OCI-LY1 (cell line): Measurements from ENCODE around the gene EN2.

ENCODE experiments used
- H2AFZ ChIP-seq: fragments of 200-600 bp; sonication (generic), shearing (Covaris generic); 2 replicates; pipeline ENCODE4 v1.6.0; 2014; ENCODE audit warnings: antibody characterized with exemption, mild to moderate bottlenecking, low read length
- H3F3A ChIP-seq: fragments of 200-600 bp; sonication (generic), shearing (Covaris generic); 2 replicates; pipeline ENCODE4 v1.6.0; 2014; ENCODE audit warnings: mild to moderate bottlenecking, antibody characterized with exemption, low read length, moderate library complexity; ENCODE audit not compliant: insufficient read depth
- H3K27ac ChIP-seq: fragments of 200-600 bp; sonication (generic); 2 replicates; pipeline ENCODE4 v1.5.1; 2014; ENCODE audit warnings: low read length, mixed run types, mild to moderate bottlenecking, low read depth; ENCODE audit not compliant: poor library complexity, severe bottlenecking
- H3K27me3 ChIP-seq: fragments of 200-600 bp; sonication (generic); 2 replicates; pipeline ENCODE4 v1.6.0; 2014; ENCODE audit warnings: antibody characterized with exemption, mild to moderate bottlenecking, low read length, moderate library complexity; ENCODE audit not compliant: insufficient read depth
- H3K36me3 ChIP-seq: fragments of 200-600 bp; sonication (generic); 2 replicates; pipeline ENCODE4 v1.6.1; 2014; ENCODE audit warnings: mild to moderate bottlenecking, antibody characterized with exemption, low read length, moderate library complexity, mixed read lengths; ENCODE audit not compliant: insufficient read depth
- H3K4me1 ChIP-seq: fragments of 200-600 bp; sonication (generic); 2 replicates; pipeline ENCODE4 v1.5.1; 2014; ENCODE audit warnings: mild to moderate bottlenecking, low read length, moderate library complexity; ENCODE audit not compliant: insufficient read depth, severe bottlenecking
- H3K4me2 ChIP-seq: fragments of 200-600 bp; sonication (generic), shearing (Covaris generic); 2 replicates; pipeline ENCODE4 v1.6.1; 2014; ENCODE audit warnings: low read length
- H3K4me3 ChIP-seq: fragments of 200-600 bp; sonication (generic); 2 replicates; pipeline ENCODE4 v1.5.1; 2014; ENCODE audit warnings: low read length, low read depth, mild to moderate bottlenecking, mixed read lengths; ENCODE audit not compliant: poor library complexity, severe bottlenecking
- H3K79me2 ChIP-seq: fragments of 200-600 bp; shearing (Covaris generic); 2 replicates; pipeline ENCODE4 v1.6.1; 2016; ENCODE audit warnings: mixed run types, low read length, mixed read lengths; ENCODE audit not compliant: insufficient read depth
- H3K9ac ChIP-seq: fragments of 200-600 bp; sonication (generic), shearing (Covaris generic); 2 replicates; pipeline ENCODE4 v1.6.1; 2014; ENCODE audit warnings: mild to moderate bottlenecking, low read length, mixed read lengths
- H3K9me2 ChIP-seq: fragments of 200-600 bp; sonication (generic), shearing (Covaris generic); 2 replicates; pipeline ENCODE4 v1.6.1; 2014; ENCODE audit warnings: low read depth, mild to moderate bottlenecking, low read length, mixed read lengths
- H3K9me3 ChIP-seq: fragments of 200-600 bp; shearing (Covaris generic); 2 replicates; pipeline ENCODE4 v1.6.1; 2014; ENCODE audit warnings: low read length, mixed read lengths
- H4K20me1 ChIP-seq: fragments of 200-600 bp; sonication (generic), shearing (Covaris generic); 2 replicates; pipeline ENCODE4 v1.6.0; 2016; ENCODE audit warnings: mild to moderate bottlenecking, low read length; ENCODE audit not compliant: insufficient read depth
- CTCF ChIP-seq: fragments of 200-600 bp; sonication (generic), shearing (Covaris generic); IDR thresholded peaks from 2 replicates; pipeline ENCODE4 v1.5.1; 2017; ENCODE audit warnings: mild to moderate bottlenecking, antibody characterized with exemption, low read length, moderate library complexity, mixed read lengths
- EZH2 ChIP-seq: fragments of 200-600 bp; sonication (generic), shearing (Covaris generic); IDR thresholded peaks from 2 replicates; pipeline ENCODE4 v1.8.0; 2017; ENCODE audit warnings: borderline replicate concordance, mixed run types, mild to moderate bottlenecking, antibody characterized with exemption, low read length, moderate library complexity, mixed read lengths

Gene EN2

GRCh38 chr7:155466142-155466813 is 8.3 kb downstream of the EN2 start:
- Histone ChIP-seq H3K9me2 (no peaks in the 10 kb centered on the region), H3K4me2 (no peak overlapping the region), H3K79me2 (no peaks in the 10 kb centered on the region), H3K36me3 (no peaks in the 10 kb centered on the region), H3K9me3 (no peaks in the 10 kb centered on the region), H3K9ac (no peak overlapping the region), H3K4me1 (no peaks in the 10 kb centered on the region), H3K27me3 (no peaks in the 10 kb centered on the region; the same call in 1 of the 2 replicates), H4K20me1 (no peaks in the 10 kb centered on the region), H2AFZ (no peak overlapping the region), H3K27ac (no peak overlapping the region), H3K4me3 (no peak overlapping the region), H3F3A (no peaks in the 10 kb centered on the region)
- TF ChIP-seq EZH2 (no peak), CTCF (no peak)

DNA sequence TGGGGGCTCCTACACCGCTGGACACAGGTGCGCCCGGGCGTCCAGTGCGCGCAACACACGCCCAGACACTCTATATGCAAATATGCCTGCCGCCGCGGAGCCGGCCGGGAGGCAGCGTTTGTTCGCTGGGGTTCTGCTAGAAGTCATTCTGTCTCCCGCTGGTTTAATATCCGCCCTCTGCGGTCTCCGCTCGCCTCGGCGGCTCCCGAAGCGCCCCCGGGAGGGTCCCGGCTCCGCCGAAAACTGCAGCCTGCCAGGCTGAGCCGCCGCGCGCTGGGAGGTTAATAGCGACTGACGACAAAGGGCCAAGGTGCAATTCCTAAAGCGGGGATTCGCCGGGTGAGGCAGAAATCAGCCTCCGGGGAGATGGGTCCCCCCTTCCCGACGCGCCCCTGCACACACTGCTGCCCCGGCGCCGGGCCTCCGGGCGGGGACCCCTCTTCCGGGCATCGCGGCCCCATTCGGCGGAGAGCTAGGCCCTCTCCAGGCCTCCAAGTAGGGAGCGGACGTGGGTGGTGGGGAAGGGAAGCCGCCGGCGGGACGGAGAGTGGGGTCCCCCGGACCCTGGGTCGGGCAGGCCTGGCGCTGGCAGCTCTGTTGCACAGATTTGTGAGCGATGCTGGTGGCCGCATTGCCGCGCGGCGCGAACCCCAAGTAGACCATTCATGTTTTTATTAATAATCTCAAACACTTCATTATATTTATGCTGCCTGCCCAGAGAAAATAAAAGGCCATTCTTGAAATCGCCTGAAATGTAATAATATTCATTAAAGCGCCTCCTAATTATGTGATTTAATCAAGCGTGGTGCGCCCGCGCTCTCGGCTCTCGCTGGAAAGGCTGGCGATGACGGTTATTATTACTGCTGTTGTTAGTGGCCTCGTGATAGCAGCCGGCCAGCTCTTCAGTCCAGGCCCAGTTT is 9.1 kb downstream of the EN2 start:
- Histone ChIP-seq H2AFZ (no peak overlapping the region), H3K4me2 (no peak overlapping the region)

More for the DNA sequence above, 9.1 kb downstream of the EN2 start:
- Histone ChIP-seq H3K4me3 (no peak overlapping the region), H4K20me1 (no peaks in the 10 kb centered on the region), H3K36me3 (no peaks in the 10 kb centered on the region), H3K27ac (no peak overlapping the region), H3K79me2 (no peaks in the 10 kb centered on the region), H3K9ac (no peak overlapping the region), H3K27me3 (peaks cover 7% of the 10 kb centered on the region; the same call in 1 of the 2 replicates), H3K9me3 (no peaks in the 10 kb centered on the region), H3K9me2 (no peaks in the 10 kb centered on the region), H3F3A (no peaks in the 10 kb centered on the region), H3K4me1 (no peaks in the 10 kb centered on the region)
- TF ChIP-seq EZH2, result no peak
- TF ChIP-seq CTCF, result no peak
